ENCODE measurements around the gene TGFBR2. TPM values are rescaled to one million over a fixed set of nuclear protein-coding genes. Genes with fewer than 3 reads are reported as not detected.

Gene TGFBR2
- polyA plus RNA-seq, 4 donors, result 82.1 to 130 (median 101) TPM

GRCh38 chr3:30633718-30634117 lies 27.3 kb downstream of the TGFBR2 start:
- no peak for DNase-seq (ENCODE audit: low read depth in 4 of 4, low spot score in 2 of 4)

- no peak for DNase-seq (ENCODE audit: low read depth in 4 of 4, low spot score in 2 of 4)
These were observed 28.6 kb downstream of the TGFBR2 start for GRCh38 chr3:30634761-30635735.

- no peak for DNase-seq (ENCODE audit: low read depth in 4 of 4, low spot score in 2 of 4)
These were observed 31.2 kb downstream of the TGFBR2 start for GRCh38 chr3:30637310-30638219.

GRCh38 chr3:30638685-30639412 lies 32.4 kb downstream of the TGFBR2 start:
- no peak for DNase-seq (ENCODE audit: low read depth in 4 of 4, low spot score in 2 of 4)

GRCh38 chr3:30639937-30640336 lies 33.5 kb downstream of the TGFBR2 start:
- no peak for DNase-seq (ENCODE audit: low read depth in 4 of 4, low spot score in 2 of 4)

- no peak for DNase-seq (ENCODE audit: low read depth in 4 of 4, low spot score in 2 of 4)
These were observed 34.5 kb downstream of the TGFBR2 start for GRCh38 chr3:30640851-30641250.

GRCh38 chr3:30641416-30642251 lies 35.2 kb downstream of the TGFBR2 start:
- no peak for DNase-seq (ENCODE audit: low read depth in 4 of 4, low spot score in 2 of 4)

- DNase-seq (ENCODE audit: low read depth in 4 of 4, low spot score in 2 of 4), result no peak
These were observed 36.5 kb downstream of the TGFBR2 start for GRCh38 chr3:30642849-30643361.

- DNase-seq (ENCODE audit: low read depth in 4 of 4, low spot score in 2 of 4), result no peak
These were observed 37.5 kb downstream of the TGFBR2 start for GRCh38 chr3:30643763-30644462.

- no peak for DNase-seq (ENCODE audit: low read depth in 4 of 4, low spot score in 2 of 4)
These were observed 38.2 kb downstream of the TGFBR2 start for GRCh38 chr3:30644615-30645014.

- no peak for DNase-seq (ENCODE audit: low read depth in 4 of 4, low spot score in 2 of 4)
These were observed 38.7 kb downstream of the TGFBR2 start for GRCh38 chr3:30645077-30645476.

GRCh38 chr3:30646181-30646876 lies 39.9 kb downstream of the TGFBR2 start:
- DNase-seq (ENCODE audit: low read depth in 4 of 4, low spot score in 2 of 4), result no peak

- no peak for DNase-seq (ENCODE audit: low read depth in 4 of 4, low spot score in 2 of 4)
These were observed 40.8 kb downstream of the TGFBR2 start for GRCh38 chr3:30646961-30647752.

GRCh38 chr3:30648670-30649357 lies 42.4 kb downstream of the TGFBR2 start:
- no peak for DNase-seq (ENCODE audit: low read depth in 4 of 4, low spot score in 2 of 4)

GRCh38 chr3:30649572-30650318 lies 43.3 kb downstream of the TGFBR2 start:
- no peak for DNase-seq (ENCODE audit: low read depth in 4 of 4, low spot score in 2 of 4)

- no peak for DNase-seq (ENCODE audit: low read depth in 4 of 4, low spot score in 2 of 4)
These were observed 44.1 kb downstream of the TGFBR2 start for GRCh38 chr3:30650348-30650995.

Measured in left renal cortex interstitium (tissue), 4 donors.